Measurements from ENCODE around the gene CXCL8. TPM values are rescaled to one million over a fixed set of nuclear protein-coding genes. Genes with fewer than 3 reads are reported as not detected.
A peak's percentile ranks its signal among the peaks of the same experiment; 100 is the strongest.

Gene CXCL8
- total RNA-seq (2011; cell fraction: chromatin; rRNA removed; ENCODE audit: low replicate concordance): 5.3 and 6.5 TPM in 2 replicates
- total RNA-seq (2011; cell fraction: nucleolus; rRNA removed): 5.8 and 9.7 TPM in 2 replicates
- total RNA-seq (2011; cell fraction: nucleoplasm; rRNA removed): 6.0 and 11.8 TPM in 2 replicates
- total RNA-seq (2014; rRNA removed) (1.8 and 2.2 TPM in 2 replicates), total RNA-seq (2014; rRNA removed; fragmentation: Illumina TruSeq; extraction: Trizol) (4.8 and 6.2 TPM in 2 replicates), total RNA-seq (2015; rRNA removed; fragmentation: Illumina TruSeq; extraction: Trizol) (1.0 and 1.6 TPM in 2 replicates), total RNA-seq (2021) (3.2 and 3.3 TPM in 2 replicates), polyA plus RNA-seq (2011; rRNA removed) (3.4 and 7.7 TPM in 2 replicates), polyA plus RNA-seq (2014; fragmentation: Illumina TruSeq; extraction: Trizol) (2.9 and 3.3 TPM in 2 replicates), polyA plus RNA-seq (2014; fragmentation: Nextera tagmentation; extraction: Ambion mirVana) (1 to 10 TPM; 5.8 to 6.9 TPM), polyA plus RNA-seq (2014; rRNA removed) (2.5 and 2.8 TPM in 2 replicates), polyA minus RNA-seq (2011; rRNA and poly(A)+ RNA removed) (5.1 and 7.4 TPM in 2 replicates), Bru-seq, nascent RNA (percentile 72 among the genes with signal in this experiment), BruChase-seq, experiment 1, labeled RNA remaining after a 2-hour chase (percentile 70 among the genes with signal in this experiment), BruChase-seq, experiment 2, labeled RNA remaining after a 6-hour chase (percentile 77 among the genes with signal in this experiment)
- 1.00 and 1.1 TPM in 2 replicates for polyA plus RNA-seq (2011; cell fraction: cytosol; rRNA removed)
- polyA plus RNA-seq (2011; cell fraction: nucleus; rRNA removed): 6.8 and 9.9 TPM in 2 replicates
- polyA plus RNA-seq (2012): 8.8 and 15.3 TPM in 2 replicates
- 3.6 and 6.0 TPM in 2 replicates for polyA minus RNA-seq (2011; cell fraction: cytosol; rRNA and poly(A)+ RNA removed)
- polyA minus RNA-seq (2011; cell fraction: nucleus; rRNA and poly(A)+ RNA removed): 4.9 and 5.5 TPM in 2 replicates
- long read RNA-seq, experiment 1, transcript CXCL8-201 (4 exons, 1,705 nt): major isoform, 5 of 6 reads
- long read RNA-seq, experiment 1, partial matches to known transcripts: 0 of 6 reads
- long read RNA-seq, experiment 1, other reads (novel, unspliced or antisense): 1 of 6 reads
- long read RNA-seq, experiment 2, partial matches to known transcripts: 0 of 2 reads
- long read RNA-seq, experiment 2, other reads (novel, unspliced or antisense): 2 of 2 reads
- long read RNA-seq, experiment 3, partial matches to known transcripts: 0 of 4 reads
- long read RNA-seq, experiment 3, other reads (novel, unspliced or antisense): 0 of 4 reads

GRCh38 chr4:73740353-73740778 lies at the start of gene CXCL8:
CXCL8 (plus strand) TSS chr4:73740569; CDS start chr4:73740659, 90 bp downstream.
- Histone ChIP-seq H2AFZ (ENCODE audit: low read depth, low read length) (peak within 1 kb of the TSS; percentile 76), H3K4me3 (0 out of 2 replicates have a peak within 1 kb of the TSS, but pooled peaks have one; percentile 5), H3K9me1 (ENCODE audit: control insufficient read depth, insufficient read depth, low read length) (no peaks in the 10 kb centered on the region), H3K4me1 (replicated peaks in 1 of 2; ENCODE audit: control insufficient read depth in 2 of 2, insufficient read depth in 2 of 2, low read length in 2 of 2) (peaks cover 0 to 14% of the 10 kb centered on the region in 2 experiments; a peak in 3 of 5 replicates), H3K9me3 (replicated peaks; ENCODE audit: control insufficient read depth, insufficient read depth, low read depth, low read length) (no peaks in the 10 kb centered on the region), H3K27ac (ENCODE audit: extremely low read depth, low read depth, low read length) (peak within 1 kb of the TSS; percentile 73; the same call in 2 of the 3 replicates), H3K9ac (ENCODE audit: insufficient read depth in 1 of 2, low read depth in 2 of 2, low read length in 2 of 2) (peak within 1 kb of the TSS; percentile 22 to 28; a peak in 1 of 4 replicates), H3K79me2 (ENCODE audit: control insufficient read depth, insufficient read depth, low read length) (no peaks in the 10 kb centered on the region), H3K27me3 (ENCODE audit: control insufficient read depth in 2 of 2, insufficient read depth in 2 of 2, low read length in 2 of 2) (no peaks in the 10 kb centered on the region), H4K20me1 (replicated peaks; ENCODE audit: control insufficient read depth, insufficient read depth, low read length) (no peaks in the 10 kb centered on the region), H3K4me2 (ENCODE audit: insufficient read depth, low read length) (peak within 1 kb of the TSS; percentile 60), H3K36me3 (ENCODE audit: control insufficient read depth, insufficient read depth, low read length) (no peaks in the 10 kb centered on the region)
- CTCF ChIA-PET (ENCODE audit: low intra/inter-chr PET ratio): no interaction called here
- POLR2A ChIA-PET: interaction anchor here (1.0 kb wide), 1 partner anchor 10 kb away, joined by 4 read pairs; no protein-coding TSS in a partner anchor
- intact Hi-C loops (cut with micrococcal nuclease) (no loop called here), in situ Hi-C loops (cut with MboI) (no loop called here)
- WGBS (ENCODE audit: insufficient coverage, low coverage, missing lambda C conversion rate): 2% methylated on average over 7 of the region's 7 CpGs
- peak in 3 of 4 experiments; percentile 13 to 75 (median 31) for DNase-seq (ENCODE audit: extremely low read depth in 1 of 4, low spot score in 3 of 4)
- BruUV-seq (replicated peaks): no TSS peak
- peak; percentile 91 for ATAC-seq
- peak; percentile 83 for FAIRE-seq
- no peak for TF ChIP-seq TSHZ1 (CRISPR knock-in tag; IDR thresholded peaks at IDR 0.05)
- TF ChIP-seq RAD21 (CRISPR knock-in tag; conservative IDR thresholded peaks at IDR 0.05 in 1 of 2, IDR thresholded peaks at IDR 0.05 in 1 of 2): no peak
- no peak for TF ChIP-seq E2F8 (IDR thresholded peaks at IDR 0.05; ENCODE audit: low read depth, partially characterized antibody)
- no peak for TF ChIP-seq SMARCA5 (IDR thresholded peaks at IDR 0.05)
- TF ChIP-seq HNRNPUL1 (IDR thresholded peaks at IDR 0.05; ENCODE audit: low read length): no peak
- TF ChIP-seq ZSCAN32 (CRISPR knock-in tag; IDR thresholded peaks at IDR 0.05): no peak
- no peak for TF ChIP-seq ZNF449 (CRISPR knock-in tag; IDR thresholded peaks at IDR 0.05)
